HG03439 (cell line): ENCODE measurements around the gene LMAN2.
"Not testable (repeated sequence)": the region's sequence is repeated elsewhere in the genome, so short reads cannot be mapped to it uniquely, and the experiment has no call there.

Experiments
- ATAC-seq: cut with Tn5 transposase; IDR thresholded peaks from one replicate; pipeline ENCODE4 v1.9.1; 2021; ENCODE audit warnings: mild to moderate bottlenecking, moderate library complexity; ENCODE audit not compliant: unreplicated experiment

The LMAN2 gene

DNA sequence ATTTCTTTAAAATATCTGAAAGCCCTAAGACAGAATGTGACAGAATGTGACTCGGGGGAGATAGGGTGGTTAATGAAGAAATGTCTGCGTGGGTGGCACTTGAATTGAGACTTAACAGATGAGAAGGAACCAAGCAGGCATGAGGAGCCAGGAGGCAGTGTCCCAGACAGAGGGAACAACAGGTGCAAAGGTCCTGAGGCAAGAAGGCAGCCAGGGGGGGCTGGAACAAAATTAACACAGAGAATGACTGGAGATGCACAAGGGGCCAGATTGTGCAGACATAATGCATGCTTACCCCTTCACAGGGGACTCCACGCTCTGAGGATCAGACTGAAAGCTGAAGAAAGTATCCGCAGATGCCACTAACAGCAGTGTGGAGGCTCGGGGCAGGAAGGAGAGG, 1.7 kb downstream of the LMAN2 start:
- no peak for ATAC-seq

DNA sequence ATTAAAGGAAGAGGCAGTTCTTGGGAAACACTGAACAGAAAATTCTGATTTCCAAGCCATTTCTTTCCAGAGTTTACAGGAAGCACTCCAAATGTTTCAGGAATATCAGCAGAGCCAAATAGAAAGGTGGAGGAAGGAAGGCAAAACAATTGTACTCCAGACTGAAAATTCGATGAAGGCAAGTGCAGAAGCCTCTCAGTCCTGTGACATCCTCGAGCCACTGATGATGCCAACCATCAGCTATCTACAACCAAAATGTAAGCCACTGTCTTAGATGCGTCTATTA, 2.2 kb downstream of the LMAN2 start:
- ATAC-seq = no peak

DNA sequence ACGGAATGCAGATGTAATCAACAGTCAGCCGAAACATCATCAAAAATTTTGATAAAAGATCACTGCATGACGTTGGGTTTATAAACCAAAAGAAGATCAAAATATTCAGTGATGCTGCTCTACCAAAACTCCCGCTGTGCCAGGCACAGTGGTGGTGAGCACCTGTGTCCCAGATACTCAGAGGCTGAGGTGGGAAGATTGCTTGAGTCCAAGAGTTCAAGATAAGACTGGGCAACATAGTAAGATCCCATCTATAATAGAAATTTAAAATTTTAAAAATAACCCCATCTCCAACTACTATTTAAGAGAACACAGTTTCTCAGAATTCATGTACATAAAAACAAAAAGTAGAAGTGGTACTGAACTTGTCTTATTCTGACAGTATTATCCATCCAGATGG, 3.8 kb downstream of the LMAN2 start:
- no peak for ATAC-seq

DNA sequence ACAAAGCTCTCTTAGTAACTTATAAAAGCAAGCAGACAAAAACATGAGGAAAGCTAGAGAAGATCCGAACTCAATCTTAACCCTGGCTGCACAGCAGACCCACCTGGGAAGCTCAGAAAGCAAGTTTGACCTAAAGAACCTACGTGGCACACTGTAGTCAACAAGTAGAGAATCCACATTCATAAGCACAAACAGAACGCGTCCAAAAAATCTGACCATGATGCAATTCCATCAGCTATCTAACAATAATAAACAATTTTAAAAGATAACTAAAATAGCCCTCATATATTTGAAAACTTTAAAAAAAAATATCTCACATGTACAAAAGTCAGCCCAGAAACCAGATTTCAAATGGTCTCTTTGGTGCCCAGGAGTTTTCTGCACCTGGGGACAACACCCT, 4.6 kb downstream of the LMAN2 start:
- ATAC-seq = no peak

DNA sequence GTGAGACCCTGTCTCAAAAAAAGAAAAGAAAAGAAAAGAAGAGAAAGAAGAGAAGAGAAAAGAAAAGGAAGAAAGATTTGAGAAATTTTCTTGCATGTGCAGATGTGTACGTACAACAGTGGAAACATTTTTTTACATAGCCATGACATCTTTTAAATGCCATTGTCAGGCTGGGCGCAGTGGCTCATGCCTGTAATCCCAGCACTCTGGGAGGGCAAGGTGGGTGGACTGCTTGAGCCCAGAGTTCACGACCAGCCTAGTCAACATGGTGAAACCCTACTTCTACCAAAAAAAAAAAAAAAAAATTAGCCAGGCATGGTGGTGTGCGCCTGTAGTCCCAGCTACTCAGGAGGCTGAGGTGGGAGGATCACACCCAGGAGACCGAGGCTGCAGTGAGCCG, 6.6 kb downstream of the LMAN2 start:
- no peak for ATAC-seq

DNA sequence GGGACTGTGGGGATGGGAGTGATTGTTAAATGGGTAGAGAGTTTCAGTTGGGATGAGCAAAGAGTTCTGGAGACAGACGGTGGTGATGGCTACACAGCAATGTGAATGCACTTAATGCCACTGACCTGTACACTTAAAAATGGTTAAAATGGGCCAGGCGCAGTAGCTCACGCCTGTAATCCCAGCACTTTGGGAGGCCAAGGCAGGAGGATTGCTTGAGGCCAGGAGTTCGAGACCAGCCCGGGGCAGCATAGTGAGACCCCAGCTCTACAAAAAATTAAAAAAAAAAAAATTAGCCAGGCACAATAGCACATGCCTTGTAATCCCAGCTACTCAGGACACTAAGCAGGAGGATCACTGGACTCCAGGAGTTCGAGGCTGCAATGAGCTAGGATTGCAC, 7.7 kb downstream of the LMAN2 start:
- ATAC-seq = no peak

DNA sequence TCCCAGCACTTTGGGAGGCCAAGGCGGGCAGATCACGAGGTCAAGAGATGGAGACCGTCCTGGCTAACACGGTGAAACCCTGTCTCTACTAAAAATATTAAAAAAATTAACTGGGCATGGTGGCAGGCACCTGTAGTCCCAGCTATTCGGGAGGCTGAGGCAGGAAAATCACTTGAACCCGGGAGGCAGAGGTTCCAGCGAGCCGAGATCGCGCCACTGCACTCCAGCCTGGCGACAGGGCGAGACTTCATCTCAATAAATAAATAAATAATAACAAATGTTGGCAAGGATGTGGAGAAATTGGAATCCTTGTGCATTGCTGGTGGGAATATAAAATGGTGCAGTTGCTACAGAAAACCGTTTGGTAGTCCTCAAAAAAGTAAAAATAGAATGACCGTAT, 8.5 kb downstream of the LMAN2 start:
- not testable (repeated sequence) for ATAC-seq

DNA sequence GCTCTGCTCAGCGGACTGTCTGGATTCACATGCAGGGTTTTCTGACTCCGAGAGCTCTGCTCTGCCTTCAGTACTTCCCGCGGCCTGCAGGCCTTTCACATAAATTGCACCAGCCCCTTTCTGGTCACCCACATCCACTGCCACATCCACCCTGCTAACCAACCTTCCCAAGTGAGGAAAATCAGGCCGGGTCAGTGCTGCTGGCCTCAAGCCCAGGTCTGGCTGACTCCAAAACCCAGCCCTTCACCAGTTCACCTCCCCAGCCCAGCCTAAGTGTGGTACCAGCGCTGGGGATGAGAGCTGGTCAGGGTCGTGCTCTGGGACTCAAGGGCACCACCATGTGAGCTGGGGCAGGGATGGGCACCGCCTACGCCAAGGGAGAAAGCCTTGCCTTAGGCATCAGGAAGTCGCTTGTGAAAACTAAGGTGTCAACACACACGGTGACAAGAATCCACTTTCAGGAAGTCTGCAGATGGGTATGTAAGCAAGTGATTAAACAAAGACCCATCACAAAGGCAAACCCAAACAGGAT, 12.3 kb downstream of the LMAN2 start:
- ATAC-seq = no peak

DNA sequence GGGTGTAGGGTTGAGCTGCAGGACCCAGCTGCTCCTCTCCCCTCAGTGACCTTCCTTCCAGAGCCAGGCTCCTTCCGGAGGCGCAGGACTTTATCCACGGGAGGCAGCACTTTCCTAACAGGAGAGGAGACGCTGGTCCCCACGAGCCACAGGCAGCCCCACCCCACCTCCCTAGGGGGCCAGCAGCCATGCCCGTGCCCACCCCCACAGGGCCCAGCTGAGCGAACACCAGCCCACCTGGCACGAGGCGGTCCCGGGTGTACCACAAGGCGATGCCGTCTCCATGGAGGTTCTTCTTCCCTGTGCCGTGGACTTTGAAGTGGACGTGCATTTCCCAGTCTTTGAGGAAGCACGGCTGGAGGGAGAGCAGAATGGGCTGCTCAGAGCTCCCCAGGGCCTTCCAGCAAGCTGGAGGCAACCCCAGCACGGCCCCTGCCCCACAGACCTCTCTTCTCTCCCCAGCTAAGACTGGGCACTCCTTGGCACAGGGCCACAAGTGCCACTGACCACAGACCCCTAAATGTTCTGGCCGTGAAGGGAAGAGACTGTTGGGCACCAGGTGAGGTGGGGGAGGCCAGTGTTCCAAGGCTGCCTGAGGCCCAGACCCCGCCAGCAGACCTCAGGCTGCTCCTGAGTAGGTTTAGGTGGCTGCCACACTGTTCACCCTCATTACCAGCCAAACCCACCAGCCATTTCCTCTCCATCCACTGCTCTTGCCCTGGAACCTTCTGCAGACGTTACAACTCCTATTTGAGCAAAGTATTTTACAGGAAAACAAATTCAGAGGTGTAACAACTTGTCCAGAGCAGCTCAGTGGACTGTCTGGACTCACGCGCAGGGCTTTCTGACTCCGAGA, 13.0 kb downstream of the LMAN2 start:
- ATAC-seq = no peak

DNA sequence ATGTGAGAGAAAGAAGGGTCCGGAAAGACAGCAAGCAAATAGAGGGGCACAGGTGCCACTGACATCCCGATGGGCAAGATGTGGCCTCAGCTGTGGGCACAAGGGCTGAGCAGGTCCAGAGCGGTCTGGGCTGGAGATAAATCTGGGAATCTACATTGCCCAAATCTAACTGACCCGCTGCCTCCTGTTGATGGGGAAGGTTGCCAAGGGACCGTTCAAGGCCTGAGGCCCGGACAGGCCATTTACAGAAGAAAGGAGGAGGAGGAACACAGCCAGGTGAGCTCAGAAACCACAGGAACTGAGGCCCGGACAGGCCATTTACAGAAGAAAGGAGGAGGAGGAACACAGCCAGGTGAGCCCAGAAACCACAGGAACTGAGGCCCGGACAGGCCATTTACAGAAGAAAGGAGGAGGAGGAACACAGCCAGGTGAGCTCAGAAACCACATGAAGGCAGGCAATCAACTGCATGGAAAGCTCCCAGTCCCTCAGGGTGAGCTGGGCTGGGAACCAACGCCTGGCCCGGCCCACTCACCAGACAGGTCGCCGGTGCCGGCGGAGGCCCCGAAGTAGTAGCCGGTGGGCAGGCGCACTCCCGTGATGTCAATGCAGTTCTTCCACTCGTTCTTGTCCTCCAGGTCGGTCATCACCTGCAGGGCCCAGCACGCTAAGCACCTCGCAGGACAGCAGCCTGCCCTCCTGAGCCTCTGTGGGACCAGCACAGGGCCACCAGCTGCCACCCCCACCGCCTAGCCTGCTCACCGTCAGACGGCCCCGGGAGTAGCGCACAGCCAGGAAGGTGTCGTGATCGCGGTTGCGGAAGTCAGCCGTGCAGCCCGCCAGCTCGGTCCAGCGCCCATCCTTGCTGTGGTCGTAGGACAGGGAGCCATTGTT, 14.6 kb downstream of the LMAN2 start:
- ATAC-seq = no peak

DNA sequence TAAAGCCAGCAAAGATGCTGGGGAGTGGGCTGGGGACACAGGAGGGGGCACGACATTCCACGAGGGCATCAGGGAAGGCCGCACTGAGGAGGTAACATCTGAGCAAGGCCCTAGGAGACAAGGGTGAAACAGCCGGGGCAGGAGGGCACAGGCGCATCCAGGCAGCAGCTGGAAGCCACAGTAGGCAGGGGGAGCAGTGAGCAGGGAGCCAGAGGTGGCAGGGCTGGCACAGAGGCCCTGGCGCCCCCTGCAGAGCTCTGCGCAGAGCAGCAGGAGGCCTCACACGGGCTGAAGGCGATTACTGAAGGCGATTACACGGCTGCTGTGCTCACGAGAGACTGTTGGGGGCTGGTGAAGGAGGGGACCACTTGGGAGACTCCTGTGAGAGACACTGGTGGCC, 15.4 kb downstream of the LMAN2 start:
- no peak for ATAC-seq

DNA sequence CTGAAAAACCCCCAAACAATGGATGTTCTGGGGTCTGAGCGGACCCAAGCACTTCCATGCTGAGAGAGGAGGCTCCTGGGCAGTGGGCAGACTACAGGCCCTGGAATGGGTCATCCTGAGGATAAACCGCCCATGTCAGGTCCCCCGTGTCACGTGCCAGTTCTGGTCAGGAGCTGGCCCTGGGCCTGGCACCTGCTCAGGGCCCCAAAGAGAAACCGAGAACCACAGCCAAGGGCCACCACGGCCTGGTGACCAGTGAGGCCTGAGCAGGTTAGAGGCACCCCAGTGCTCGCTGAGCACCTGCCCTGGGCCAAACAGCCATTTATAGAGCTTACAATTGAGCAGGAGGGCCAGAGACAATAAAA, 15.8 kb downstream of the LMAN2 start:
- ATAC-seq = no peak

DNA sequence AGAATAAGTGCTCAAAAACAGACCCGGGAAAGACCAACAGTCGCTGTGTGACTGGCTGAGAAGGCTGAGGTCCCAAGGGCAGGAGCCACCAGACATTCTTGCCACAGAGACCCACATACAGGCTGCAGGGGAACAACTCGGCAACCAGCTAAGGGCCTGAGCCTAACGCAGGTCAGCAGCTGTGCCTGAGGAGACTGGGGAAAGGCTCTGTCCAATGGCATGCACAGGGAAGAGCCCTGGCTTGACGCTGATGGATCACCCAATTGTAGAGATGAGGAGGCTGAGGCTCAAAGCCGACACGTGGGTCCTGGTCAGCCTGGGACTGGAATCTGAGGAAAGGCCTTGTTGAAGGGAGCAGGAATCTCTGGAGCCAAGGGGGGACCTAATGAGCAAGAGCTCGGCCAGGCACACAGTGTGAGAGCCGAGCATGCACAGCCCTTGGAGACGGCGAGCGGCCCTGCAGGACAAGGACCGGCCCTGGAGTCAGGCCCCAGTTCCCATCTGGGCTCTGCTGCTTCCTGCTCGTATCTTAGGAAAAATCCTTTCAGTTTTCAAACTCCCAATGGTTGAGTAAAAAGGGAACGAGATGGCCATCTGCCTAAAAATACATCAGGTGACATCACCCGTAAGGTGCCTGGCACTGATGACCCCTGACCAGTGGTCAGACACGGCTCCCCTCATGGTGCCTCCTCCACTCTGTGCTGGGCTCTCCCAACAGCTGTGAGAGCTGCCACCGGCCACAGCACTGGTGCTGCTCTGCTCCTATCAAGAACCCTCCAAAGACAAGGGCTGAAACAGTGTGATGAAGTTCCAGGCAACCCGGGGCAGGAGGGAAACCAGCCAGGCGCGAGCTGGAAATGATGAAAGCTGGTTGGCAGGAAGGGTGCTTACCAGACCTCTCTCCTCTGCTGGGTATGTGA, 16.4 kb downstream of the LMAN2 start:
- no peak for ATAC-seq

DNA sequence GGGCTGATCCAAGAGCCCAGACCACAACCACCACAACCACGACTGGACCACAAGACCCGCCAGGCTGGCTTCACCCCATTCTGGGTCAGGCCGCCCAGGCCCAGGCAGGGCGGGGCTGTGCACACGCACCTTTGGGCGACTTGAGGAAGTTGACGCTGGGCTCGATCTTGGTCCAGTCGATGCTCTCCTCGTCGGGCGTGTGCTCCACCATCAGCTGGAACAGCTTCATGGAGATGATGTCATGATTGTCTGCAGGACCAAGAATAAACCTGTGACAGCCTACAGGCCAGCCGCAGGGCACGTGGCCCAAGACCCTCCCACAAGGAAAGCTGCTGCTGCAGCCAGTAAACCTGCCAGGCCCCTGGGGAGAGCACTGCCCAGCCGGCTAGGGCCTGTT, 17.3 kb downstream of the LMAN2 start:
- no peak for ATAC-seq

DNA sequence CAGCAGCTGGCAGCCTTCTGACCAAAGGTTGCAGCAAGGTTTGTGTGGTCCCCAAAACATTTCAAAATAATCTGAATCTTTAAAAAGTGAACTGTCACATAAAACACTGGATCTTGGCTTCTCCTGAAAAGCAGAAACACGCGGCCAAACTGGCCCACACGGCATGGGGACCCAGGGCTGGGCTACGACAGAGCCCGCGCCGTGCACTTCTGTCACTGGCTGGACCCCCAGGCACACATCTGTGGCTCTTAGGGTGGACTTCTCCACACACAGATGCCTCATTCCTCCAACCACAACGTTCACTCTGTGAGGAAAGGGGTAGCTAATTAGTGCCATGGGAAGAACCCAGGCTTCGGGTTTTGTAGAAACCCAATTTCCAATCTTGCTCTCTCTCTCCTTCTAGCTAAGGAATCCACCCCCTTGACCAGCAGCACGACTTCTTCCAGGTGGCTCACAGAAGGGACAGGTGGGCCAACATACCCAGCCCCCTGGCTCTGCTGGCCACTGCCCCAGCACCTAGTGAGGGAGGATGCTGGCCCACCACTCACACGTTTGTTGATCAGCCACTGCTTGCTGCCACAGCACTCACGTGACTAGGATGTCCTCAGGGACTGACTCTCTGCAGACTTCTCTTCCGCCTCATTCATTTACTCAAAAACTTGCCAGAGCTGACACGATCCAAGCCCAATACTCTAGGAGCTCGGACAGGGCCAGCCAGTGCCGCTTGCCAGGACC, 17.9 kb downstream of the LMAN2 start:
- no peak for ATAC-seq

DNA sequence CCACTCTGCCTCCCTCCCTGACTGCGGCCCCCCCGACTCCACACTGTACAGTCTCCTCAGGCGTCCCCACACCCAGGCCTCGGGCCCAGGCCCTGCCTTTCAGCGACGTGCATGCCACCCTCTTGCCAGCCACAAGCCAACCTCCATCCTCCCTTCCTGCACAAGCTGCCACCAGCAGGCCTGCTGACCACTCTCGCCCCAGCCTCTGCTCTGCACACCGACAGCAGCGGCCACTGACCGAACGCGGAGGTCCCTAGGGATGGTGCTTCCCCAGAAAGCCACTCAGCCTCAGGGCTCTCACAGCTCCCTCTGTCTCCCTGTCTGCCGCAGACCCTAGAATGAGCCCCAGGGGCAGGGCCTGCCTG, 18.6 kb downstream of the LMAN2 start:
- no peak for ATAC-seq

DNA sequence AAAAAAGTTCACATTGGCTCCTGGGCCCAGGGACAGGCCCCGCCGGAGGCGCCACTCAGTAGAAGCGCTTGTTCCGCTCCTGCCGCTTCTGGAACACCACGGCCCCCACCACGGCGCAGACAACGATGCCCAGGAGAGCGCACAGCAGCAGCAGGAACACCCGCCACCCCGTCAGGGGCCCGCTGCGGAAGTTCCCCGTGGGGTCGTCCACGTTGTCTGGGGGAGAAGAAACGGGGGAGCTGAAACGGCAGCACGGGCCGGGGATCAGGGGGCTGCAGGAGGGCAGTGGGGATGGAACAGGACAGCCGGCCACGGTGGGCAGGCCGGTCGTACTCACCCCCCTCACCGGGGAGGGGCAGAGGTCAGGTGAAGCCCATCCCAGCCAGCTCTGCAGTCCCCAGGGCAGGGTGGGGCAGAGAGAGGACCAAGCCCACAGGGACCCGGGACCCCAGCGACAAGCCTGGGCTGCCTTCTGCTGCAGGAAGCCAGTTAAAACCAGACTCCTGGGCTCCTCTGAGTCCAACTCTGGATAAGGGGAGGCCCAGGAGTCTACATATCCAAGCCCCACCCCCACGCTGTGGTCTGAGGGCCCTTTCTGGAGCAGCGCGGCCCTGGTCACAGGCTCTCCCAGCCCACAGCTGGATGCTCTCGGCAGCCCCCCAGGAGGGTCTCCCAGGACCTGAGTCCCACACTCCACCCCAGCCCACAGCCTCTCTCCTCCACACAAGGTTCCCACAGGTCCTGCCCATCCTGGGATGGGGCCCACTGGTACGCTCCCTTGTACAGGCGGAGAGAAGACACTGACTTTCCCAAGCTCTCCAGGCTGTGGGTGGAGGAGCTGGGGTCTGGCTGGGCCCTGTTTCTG, 19.2 kb downstream of the LMAN2 start:
- no peak for ATAC-seq

DNA sequence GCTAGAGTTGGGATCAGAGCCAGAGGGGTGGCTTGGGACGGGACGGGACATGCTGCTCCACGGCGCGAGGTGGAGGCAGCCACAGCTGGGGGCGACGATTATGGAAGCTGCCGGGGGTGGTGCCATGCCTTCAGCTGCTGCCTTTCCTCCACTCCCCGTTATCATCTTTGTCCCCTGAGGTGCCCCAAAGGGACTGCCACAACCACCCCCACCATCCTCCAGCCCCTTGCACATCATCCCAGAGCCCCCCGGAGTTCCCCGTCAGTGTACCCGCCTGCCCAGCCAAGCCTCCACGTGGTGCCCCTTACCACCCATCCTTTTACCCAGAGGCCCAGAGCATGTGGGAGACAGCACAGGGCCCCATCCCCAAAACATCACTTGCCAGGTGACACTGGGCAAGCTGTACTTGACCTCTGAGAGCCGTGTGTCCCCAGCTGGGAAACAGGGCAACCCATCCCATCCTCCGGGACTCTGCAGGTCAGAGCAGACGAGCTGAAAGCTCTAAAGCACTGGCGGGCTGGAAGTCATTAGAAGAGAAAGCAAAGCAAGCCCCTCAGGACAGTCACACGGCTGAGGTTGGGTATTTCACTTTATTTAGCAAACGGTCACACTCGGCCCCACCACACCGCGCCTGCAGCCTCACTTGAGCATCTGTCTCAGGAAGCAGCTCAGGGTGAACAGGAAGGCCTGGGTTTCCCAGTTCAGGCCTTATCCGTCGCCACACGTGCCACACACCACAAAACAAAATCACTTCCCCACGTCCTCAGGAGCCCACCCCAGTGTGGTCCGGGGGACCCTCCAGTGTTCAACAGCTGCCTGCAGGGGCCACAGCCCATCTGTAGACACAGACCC, 20.3 kb downstream of the LMAN2 start:
- ATAC-seq = no peak

DNA sequence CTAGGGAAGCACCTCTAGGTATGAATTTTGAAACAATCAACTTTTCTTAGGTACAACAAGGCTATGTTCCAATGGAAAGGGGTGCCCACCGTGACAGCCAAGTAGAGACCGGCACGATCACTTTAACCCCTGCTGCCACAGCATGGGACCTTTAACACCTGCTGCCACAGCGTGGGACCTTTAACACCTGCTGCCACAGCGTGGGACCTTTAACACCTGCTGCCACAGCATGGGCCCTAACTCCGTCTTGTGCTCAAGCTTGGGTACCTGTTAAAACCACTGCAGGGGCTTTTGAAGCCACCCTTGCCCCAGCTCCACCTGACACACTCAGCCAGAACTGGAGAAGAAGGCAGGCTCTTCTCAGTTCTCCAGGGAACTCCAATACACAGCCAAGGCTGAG, 21.6 kb downstream of the LMAN2 start:
- ATAC-seq = no peak
